B cell (primary cell): ENCODE results near the gene ARHGEF33. TPM values are rescaled to one million over a fixed set of nuclear protein-coding genes. Genes with fewer than 3 reads are reported as not detected.

Experiments used
- ATAC-seq: fragments of 200-7000 bp; cut with Tn5 transposase; one replicate; pipeline ENCODE4 v1.10.0; 2021; ENCODE audit warnings: low read depth, mild to moderate bottlenecking, moderate number of reproducible peaks, moderate library complexity
- CTCF ChIA-PET: fragments of 350-600 bp; sonication (Branson Sonifier 250); formaldehyde crosslinking; loops from one replicate; lab custom pipeline; 2021; ENCODE audit warnings: antibody characterized with exemption, inconsistent platforms; lab: Charles Lee
- POLR2A ChIA-PET: fragments of 350-600 bp; sonication (Branson Sonifier 250); formaldehyde crosslinking; loops from one replicate; lab custom pipeline; 2021; ENCODE audit warnings: antibody characterized with exemption; lab: Charles Lee
- DNase-seq: peaks from one replicate; pipeline ENCODE4 v3.0.0; 2013
- H2AFZ ChIP-seq: 2 replicates; pipeline ENCODE4 v1.6.1; 2012; ENCODE audit warnings: mild to moderate bottlenecking, low read depth, low read length; ENCODE audit not compliant: insufficient read depth, poor library complexity, severe bottlenecking
- H3K27ac ChIP-seq, 2 donors: 1 replicate in 1 of 2; 2 replicates in 1 of 2; pipeline ENCODE4 v1.5.1; 2012 to 2013; ENCODE audit warnings: low read length in 2 of 2, mild to moderate bottlenecking in 2 of 2, moderate library complexity in 1 of 2
- H3K27me3 ChIP-seq, 4 experiments: fragments of 200-600 bp in 1 of 4; sonication (generic) in 1 of 4; replicated peaks in 1 of 4; 1 replicate in 2 of 4; 2 replicates in 2 of 4; pipeline versions ENCODE4 v1.6.1 to v1.7.0; 2013 to 2016; ENCODE audit warnings: low read length in 3 of 4, mild to moderate bottlenecking in 2 of 4, mixed read lengths in 1 of 4, moderate library complexity in 1 of 4; ENCODE audit not compliant: insufficient read depth in 4 of 4, control insufficient read depth in 3 of 4; ENCODE audit errors: control extremely low read depth in 1 of 4
- H3K36me3 ChIP-seq, 2 experiments: replicated peaks in 1 of 2; 1 replicate in 1 of 2; 2 replicates in 1 of 2; pipeline versions ENCODE4 v1.6.1 to v1.7.1; 2013; ENCODE audit warnings: low read length in 1 of 2; ENCODE audit not compliant: insufficient read depth in 2 of 2, control insufficient read depth in 1 of 2; ENCODE audit errors: control extremely low read depth in 1 of 2, extremely low read depth in 1 of 2
- H3K4me1 ChIP-seq, 2 donors: fragments of 200-600 bp in 1 of 2; sonication (generic) in 1 of 2; 1 replicate in 1 of 2; 2 replicates in 1 of 2; pipeline versions ENCODE4 v1.5.1 to v1.6.1; 2013 to 2017; ENCODE audit warnings: low read length in 2 of 2; ENCODE audit not compliant: control insufficient read depth in 2 of 2, insufficient read depth in 2 of 2
- H3K4me2 ChIP-seq: replicated peaks from 2 replicates; pipeline ENCODE3; 2012; ENCODE audit warnings: mild to moderate bottlenecking, low read depth, low read length; ENCODE audit not compliant: poor library complexity, severe bottlenecking
- H3K4me3 ChIP-seq, 5 experiments: fragments of 200-600 bp in 1 of 5; sonication (generic) in 1 of 5; 1 replicate in 3 of 5; 2 replicates in 2 of 5; pipeline versions ENCODE4 v1.5.1 to v1.7.0; 2011 to 2016; ENCODE audit warnings: low read length in 4 of 5, mild to moderate bottlenecking in 4 of 5, low read depth in 2 of 5, control low read depth in 1 of 5, moderate library complexity in 1 of 5; ENCODE audit not compliant: insufficient read depth in 1 of 5; ENCODE audit errors: control extremely low read depth in 1 of 5, extremely low read depth in 1 of 5
- H3K79me2 ChIP-seq: fragments of 200-600 bp; sonication (generic); one replicate; pipeline ENCODE4 v1.6.0; 2016; ENCODE audit warnings: low read length; ENCODE audit not compliant: control insufficient read depth, insufficient read depth
- H3K9ac ChIP-seq: fragments of 200-600 bp; sonication (generic); 2 replicates; pipeline ENCODE4 v1.6.1; 2017; ENCODE audit warnings: mild to moderate bottlenecking, low read length, moderate library complexity
- H3K9me3 ChIP-seq, 3 donors: one replicate each; pipeline versions ENCODE4 v1.6.1 to v1.7.1; 2013; ENCODE audit warnings: low read length in 2 of 3; ENCODE audit not compliant: control insufficient read depth in 2 of 3, insufficient read depth in 1 of 3; ENCODE audit errors: control extremely low read depth in 1 of 3
- H4K20me1 ChIP-seq: 2 replicates; pipeline ENCODE4 v1.6.0; 2012; ENCODE audit warnings: mild to moderate bottlenecking, low read length; ENCODE audit not compliant: insufficient read depth, control insufficient read depth, poor library complexity, severe bottlenecking
- H3K27ac Mint-ChIP-seq: one replicate; pipeline ENCODE4 v1.8.0; 2021; ENCODE audit warnings: mixed read lengths
- H3K27me3 Mint-ChIP-seq: one replicate; pipeline ENCODE4 v1.8.0; 2021; ENCODE audit warnings: mixed read lengths
- H3K4me1 Mint-ChIP-seq: one replicate; pipeline ENCODE4 v1.8.0; 2021; ENCODE audit warnings: mixed read lengths
- H3K4me3 Mint-ChIP-seq: one replicate; pipeline ENCODE4 v1.8.0; 2021; ENCODE audit warnings: mixed read lengths
- H3K9me3 Mint-ChIP-seq: one replicate; pipeline ENCODE4 v1.8.0; 2022; ENCODE audit warnings: mixed read lengths; ENCODE audit not compliant: insufficient read depth
- CTCF ChIP-seq: fragments of 200-600 bp; IDR thresholded peaks from one replicate; pipeline ENCODE4 v1.8.0; 2022; ENCODE audit warnings: antibody characterized with exemption, mild to moderate bottlenecking
- EZH2 ChIP-seq: IDR thresholded peaks from 2 replicates; pipeline ENCODE4 v1.6.1; 2012; ENCODE audit warnings: borderline replicate concordance, low read depth, mild to moderate bottlenecking, moderate library complexity, low read length; ENCODE audit not compliant: insufficient read depth, poor library complexity, severe bottlenecking
- WGBS: methylation state at CpG from one replicate; pipeline ENCODE4 v1.1.5; 2013; ENCODE audit warnings: missing lambda C conversion rate; ENCODE audit not compliant: insufficient coverage; 5-methylcytosine and 5-hydroxymethylcytosine counted together
- intact Hi-C: fragments of 100-400 bp; cut with micrococcal nuclease; formaldehyde crosslinking; loops from one replicate; pipeline ENCODE4 v1.10.0; 2022
- polyA plus RNA-seq: library from polyadenylated mRNA; depleted of rRNA; stranded (reverse); fragments of >200 nt; gene quantifications from 2 replicates; pipeline ENCODE4 v1.2.3, GENCODE V29; 2012
- total RNA-seq, 2 donors: library from RNA; stranded (reverse); fragments of 120-200 nt in 1 of 2; gene quantifications; 1 replicate in 1 of 2; 2 replicates in 1 of 2; pipeline versions ENCODE4 v1.2.3 to v1.2.4, GENCODE V29; 2013 to 2022

ARHGEF33 gene
- total and polyA plus RNA-seq, 2 donors (not counting 1 experiment from before 2014, with no cell fraction given), result 0.04 to 0.20 TPM

GRCh38 chr2:38940746-38941145 is 51.1 kb downstream of the ARHGEF33 start:
- ATAC-seq (no peak), DNase-seq (no peak)
- Histone ChIP-seq H3K4me1 (no peaks in the 10 kb centered on the region), H3K36me3 (no peaks in the 10 kb centered on the region), H3K4me3 (no peak overlapping the region), H4K20me1 (no peaks in the 10 kb centered on the region), H2AFZ (no peak overlapping the region), H3K4me2 (no peak overlapping the region), H3K27me3 (no peaks in the 10 kb centered on the region), H3K79me2 (no peaks in the 10 kb centered on the region), H3K9me3 (no peaks in the 10 kb centered on the region), H3K27ac (no peak overlapping the region), H3K9ac (no peak overlapping the region)
- Mint-ChIP-seq H3K4me3 (no peak overlapping the region), H3K27ac (no peak overlapping the region), H3K9me3 (no peaks in the 10 kb centered on the region), H3K27me3 (peaks cover 2% of the 10 kb centered on the region), H3K4me1 (no peaks in the 10 kb centered on the region)
- CTCF ChIA-PET, result no interaction called here
- POLR2A ChIA-PET, result no interaction called here
- intact Hi-C loops, result no loop called here
- no CpG with 5 or more reads among the region's 1 CpG for whole genome bisulfite sequencing
- TF ChIP-seq CTCF (no peak), EZH2 (no peak)

GRCh38 chr2:38943784-38944183 is 54.1 kb downstream of the ARHGEF33 start:
- ATAC-seq, result no peak
- Mint-ChIP-seq H3K27ac (no peak overlapping the region), H3K9me3 (no peaks in the 10 kb centered on the region), H3K4me3 (no peak overlapping the region), H3K27me3 (no peaks in the 10 kb centered on the region), H3K4me1 (no peaks in the 10 kb centered on the region)
- CTCF ChIA-PET, result interaction anchor here (2.6 kb wide), 1 partner anchor 285 kb away, joined by 9 read pairs; no protein-coding TSS in a partner anchor
- Histone ChIP-seq H3K27me3 (no peaks in the 10 kb centered on the region), H3K9ac (no peak overlapping the region), H3K4me1 (no peaks in the 10 kb centered on the region), H2AFZ (no peak overlapping the region), H3K79me2 (no peaks in the 10 kb centered on the region), H3K9me3 (no peaks in the 10 kb centered on the region), H3K27ac (no peak overlapping the region), H3K4me2 (no peak overlapping the region), H3K36me3 (no peaks in the 10 kb centered on the region), H3K4me3 (no peak overlapping the region), H4K20me1 (no peaks in the 10 kb centered on the region)
- intact Hi-C loops, result no loop called here
- POLR2A ChIA-PET, result no interaction called here
- DNase-seq, result no peak
- no peak for TF ChIP-seq CTCF
